GM21526 (cell line): ENCODE data around the gene GRAMD4.

Source experiments
- ATAC-seq: cut with Tn5 transposase; IDR thresholded peaks from one replicate; pipeline ENCODE4 v1.9.1; 2021; ENCODE audit warnings: moderate library complexity; ENCODE audit not compliant: unreplicated experiment, low FRiP score

GRAMD4 gene

DNA sequence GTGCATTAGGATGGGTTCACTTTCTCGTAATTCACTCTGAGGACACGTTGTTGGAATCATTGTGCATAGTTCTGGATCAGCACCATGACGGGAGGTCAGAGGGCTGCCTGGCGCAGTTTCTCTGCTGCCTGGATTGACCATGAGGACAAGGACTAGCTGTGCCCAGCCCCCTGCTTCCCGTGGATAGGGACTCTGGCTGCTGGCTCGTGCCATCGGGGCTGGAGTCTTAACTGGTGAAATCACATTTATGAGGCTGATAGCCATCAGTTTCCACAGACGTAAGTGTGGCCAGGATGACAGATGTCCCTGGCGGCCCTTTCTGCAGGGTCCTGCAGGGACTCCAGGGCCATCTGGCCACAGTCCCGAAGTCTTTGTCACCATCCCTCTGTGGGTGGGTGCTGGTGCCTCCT lies 24.1 kb upstream of the GRAMD4 start:
- no peak for ATAC-seq

DNA sequence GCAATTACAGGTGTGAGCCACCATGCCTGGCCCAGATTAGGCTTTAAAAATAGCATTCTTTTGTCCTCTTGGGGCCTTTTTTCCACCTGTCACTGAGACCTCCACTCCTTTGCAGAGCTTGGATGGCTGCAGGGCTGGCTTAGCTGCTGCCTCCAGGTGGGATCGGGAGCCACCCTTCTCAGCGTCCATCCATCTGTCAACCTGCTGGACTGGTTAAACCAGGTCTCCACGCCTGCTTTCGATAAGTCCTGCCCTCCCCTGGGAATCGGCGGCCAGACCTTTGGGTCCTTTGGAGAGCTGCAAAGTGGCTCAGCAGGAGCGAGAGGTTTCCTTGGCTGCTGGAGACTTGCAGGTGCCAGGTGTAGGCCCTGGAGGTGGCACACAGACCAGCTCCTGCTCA lies 23.4 kb upstream of the GRAMD4 start:
- ATAC-seq: no peak

DNA sequence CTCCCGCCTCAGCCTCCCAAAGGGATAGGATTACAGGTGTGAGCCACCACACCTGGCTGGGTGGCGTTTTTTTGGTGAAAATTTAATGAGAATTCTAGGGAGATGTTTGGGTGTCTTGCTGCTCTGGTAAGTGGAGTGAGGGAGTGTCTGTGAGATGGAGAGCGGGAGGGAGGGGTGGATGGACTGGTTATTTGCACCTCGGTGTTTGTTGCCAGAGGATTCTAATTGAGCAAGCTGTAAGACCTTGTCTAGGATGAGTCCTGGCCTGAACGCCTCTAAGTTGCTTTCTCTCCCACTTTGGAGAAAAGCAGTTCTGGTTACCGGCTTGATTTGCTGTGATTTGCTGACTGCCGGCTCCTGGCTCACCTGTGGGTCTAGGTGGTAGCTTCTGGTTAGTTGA lies 22.0 kb upstream of the GRAMD4 start:
- no peak for ATAC-seq

DNA sequence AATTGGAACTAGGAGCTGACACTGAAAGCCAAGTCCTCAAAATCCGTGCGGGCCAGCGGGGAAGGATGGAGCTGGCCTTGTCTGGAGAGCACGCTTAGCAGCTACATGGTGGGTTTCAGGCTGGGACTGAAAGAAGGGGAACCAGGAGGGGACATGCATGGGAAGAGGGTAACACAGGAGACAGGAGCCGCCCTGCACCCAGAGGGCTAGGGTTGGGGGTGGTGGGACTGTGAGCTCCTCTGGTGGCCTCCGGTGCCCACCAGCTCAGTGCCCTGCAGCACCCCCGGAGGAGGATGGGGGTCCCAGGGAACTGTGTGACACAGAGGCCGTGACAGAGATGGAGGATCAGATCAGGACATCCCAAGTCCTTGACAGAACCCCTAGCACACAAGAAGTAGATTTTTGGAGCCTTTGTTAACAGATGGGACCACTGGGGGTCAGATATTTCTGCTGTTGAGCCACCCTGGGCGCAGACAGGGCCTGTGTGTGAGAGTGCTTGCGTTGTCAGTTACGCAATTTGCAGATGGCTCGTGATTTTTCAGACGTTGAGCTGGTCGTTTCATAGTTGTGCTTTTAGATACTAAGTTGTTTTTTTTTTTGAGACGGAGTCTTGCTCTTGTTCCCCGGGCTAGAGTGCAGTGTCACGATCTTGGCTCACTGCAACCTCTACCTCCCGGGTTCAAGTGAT lies 21.3 kb upstream of the GRAMD4 start:
- no peak for ATAC-seq

DNA sequence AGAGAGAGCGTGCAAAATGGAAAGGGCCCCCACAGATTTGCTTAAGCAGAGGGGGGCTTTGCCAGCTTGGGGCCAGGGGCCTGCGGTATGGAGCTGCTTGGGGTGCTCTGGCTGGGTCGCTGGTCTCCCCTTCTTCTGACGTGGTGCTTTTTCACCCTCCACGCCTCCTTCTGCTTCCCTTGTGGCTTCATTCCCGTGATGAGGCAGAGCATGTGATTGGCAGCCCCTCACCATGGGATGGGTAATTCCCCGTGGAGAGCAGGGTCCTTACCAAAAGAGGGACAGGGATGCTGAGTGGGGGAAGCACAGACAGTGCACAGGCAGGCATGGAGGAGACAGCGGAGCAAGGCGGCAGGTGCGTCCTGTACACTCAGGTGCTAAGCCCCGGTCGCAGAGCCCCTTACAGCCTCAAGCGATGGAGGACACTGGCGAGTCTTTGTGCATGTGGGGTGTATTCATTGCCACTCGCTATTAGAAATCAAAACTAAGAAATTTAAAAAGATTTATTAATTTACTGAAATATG lies 19.9 kb upstream of the GRAMD4 start:
- ATAC-seq: no peak

DNA sequence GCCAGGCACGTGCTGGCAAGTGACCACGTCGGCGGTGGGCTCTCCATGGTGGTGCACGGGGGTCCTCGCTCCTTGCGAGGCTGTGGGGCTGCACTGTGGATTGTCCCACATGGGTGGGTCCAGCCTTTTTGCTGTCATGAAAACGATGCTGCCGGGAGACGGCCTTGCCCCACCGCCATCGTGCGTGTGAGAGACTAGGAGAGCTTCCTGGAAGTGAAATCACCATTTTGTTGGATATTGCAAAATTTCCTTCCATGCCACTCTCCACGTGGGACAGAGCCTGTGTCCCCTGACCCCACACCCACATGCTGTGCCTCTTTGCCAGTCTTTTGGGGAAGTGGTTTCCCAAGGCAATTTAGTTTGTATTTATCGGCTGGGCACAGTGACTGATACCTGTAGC lies 18.2 kb upstream of the GRAMD4 start:
- ATAC-seq: no peak

DNA sequence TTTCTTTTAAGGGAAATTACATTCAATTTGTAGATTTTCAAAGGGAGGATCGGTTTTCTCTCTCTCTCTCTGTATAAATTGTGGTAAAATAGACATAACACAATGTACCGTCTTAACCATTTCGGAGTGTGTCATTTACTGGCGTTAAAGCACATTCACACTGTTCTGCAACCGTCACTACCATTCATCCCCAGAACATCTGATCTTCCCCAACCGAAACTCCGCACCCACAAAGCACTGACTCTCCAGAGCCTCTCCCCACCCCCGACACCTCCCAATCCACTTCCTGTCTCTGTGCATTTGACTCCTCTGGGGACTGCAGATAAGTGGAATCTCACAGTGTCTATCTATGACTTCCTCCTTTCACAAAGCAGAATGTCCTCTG lies 15.9 kb upstream of the GRAMD4 start:
- ATAC-seq: no peak

DNA sequence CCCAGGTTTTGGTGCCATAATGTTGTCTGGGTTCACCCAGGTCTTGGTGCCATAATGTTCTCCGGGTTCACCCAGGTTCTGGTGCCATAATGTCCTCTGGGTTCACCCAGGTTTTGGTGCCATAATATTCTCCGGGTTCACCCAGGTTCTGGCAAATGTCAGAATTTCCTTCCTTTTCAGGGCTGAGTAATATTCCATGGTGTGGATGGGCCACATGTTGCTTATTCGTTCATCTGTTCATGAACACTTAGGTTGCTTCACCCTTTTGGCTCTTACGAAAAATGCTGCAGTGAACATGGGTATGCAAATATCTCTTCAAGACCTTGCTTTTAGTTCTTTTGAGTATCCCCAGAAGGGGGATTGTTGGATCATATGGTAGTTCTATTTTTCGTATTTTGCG lies 15.1 kb upstream of the GRAMD4 start:
- no peak for ATAC-seq

DNA sequence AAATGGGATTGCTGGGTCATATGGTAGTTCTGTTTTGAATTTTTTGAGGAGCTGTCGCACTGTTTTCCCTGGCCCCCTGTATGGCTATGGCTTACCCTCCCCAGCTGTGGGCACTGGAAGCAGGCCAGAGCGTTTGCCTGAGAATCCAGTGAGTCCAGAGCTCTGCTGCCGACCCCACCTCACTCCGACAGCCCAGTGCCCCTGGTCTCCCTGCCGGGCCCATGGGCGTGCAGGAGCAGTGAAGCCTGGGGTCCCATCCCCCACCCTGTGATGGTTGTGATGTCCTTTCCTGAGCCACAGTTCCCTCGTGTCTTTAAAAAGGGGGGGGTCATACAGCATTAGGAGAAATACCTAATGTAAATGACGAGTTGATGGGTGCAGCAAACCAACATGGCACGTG lies 13.3 kb upstream of the GRAMD4 start:
- ATAC-seq: no peak

DNA sequence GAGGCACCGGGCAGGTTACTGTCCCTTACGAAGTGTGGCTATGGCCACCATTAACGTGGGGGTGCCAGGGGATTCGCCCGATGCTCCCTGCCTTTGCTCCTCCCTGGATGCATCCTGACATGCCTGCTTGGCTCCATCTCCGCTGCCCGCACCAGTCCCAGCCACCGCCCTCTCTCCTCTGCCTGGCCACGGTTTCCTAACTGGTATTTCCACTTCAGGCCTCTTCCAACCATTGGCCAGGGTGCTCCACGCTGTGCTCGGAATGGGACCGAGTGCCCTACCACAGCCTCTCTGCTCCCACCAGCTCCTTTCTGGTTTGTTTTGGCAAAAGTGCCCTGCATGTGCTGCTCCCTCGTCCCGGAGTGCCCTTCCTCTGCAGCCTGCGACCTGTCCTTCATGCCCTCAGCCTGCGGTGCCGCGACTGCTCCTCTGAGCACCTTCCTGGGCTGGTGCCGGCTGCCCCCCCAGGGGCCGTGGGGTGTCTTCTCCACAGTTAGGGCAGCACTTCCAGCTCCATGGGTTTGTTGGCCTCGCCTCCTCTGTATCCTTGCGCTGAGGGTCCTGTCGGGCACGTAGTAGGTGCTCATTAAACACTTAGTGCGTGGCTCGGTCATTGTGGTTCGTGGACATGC lies 12.6 kb upstream of the GRAMD4 start:
- ATAC-seq: no peak

DNA sequence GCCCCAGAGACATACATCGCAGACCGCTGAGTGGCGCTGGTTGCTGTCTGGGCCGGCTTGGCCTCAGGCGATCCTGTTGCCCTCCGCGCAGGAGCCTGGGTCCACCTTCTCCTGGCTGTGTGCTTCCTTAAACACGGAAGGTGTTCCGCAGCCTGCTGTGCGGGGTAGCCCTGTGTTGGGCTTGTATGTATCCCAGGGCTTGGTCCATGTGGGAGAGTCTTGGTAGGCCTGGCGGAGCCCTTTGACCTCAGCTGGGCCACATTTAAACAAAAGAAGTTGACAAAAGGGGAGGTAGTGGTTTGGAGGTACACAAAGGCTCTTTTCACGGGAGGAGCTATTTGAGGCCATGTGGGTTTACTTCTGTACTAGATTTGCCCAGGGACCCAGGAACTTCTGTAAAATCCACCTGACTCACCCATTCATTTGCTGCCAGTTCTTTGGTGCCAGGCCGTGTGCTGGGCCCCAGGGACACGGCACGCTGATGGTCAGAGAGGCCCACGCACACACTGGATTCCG lies 11.0 kb upstream of the GRAMD4 start:
- no peak for ATAC-seq

DNA sequence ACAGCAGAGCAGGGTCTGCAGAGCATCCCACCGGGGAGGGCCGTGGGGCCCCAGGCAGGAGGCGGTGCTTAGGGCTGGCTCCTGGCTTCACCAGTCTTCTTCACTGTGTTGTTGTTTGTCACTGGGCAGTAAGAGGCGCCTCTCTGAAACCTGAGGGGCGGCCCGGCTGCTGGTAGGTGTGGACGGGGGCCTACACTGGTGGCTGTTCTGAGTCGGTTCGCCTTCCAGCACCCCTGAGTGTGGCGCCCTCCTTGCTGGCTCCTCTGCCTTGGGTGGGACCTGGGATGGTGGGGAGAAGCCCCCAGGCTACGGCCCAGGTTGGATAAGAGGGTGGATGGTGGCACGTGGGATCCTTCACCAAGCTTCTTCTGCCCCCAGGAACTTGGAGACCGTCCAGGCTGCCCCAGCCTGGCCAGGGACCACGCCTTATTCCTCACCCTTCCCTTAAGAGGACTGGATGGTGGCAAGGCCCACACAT lies 10.4 kb upstream of the GRAMD4 start:
- no peak for ATAC-seq

DNA sequence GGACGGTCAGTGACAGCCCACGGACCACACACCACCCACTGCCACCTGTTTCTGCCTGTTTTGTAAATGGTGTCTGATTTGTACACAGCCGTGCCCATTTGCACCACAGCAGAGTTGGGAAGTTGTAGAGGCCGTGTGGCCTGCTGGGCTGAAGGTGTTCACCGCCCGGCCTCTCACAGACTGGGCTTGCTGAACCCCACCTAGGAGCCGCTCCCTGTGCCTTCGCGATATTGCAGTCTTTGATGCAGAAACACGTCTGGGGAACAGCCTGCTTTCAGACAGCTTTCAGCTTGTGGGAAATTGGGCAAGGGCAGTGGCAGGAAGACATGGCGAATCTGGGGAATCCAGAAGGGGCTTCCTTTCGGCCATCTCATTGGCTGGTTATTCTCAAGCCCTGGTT lies 9.8 kb upstream of the GRAMD4 start:
- ATAC-seq: no peak

DNA sequence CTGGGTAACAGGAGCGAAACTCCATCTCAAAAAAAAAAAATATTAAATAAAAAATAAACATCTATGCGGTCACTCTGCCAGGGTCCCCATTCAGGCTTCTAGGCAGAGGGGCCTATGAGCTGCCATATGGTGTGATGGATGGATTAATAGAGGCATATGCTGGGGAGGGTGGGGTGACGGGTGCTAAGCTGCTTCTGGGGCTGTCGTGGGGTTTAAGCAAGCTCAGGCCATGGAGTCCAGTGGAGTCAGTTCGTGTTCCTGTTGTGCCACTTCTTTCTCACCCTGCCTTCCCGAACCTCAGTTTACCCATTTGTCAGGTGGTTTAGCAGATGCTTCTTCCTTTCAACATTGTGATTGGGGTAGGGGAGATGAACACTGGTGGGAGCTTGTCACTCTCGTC lies 9.0 kb upstream of the GRAMD4 start:
- ATAC-seq: no peak

DNA sequence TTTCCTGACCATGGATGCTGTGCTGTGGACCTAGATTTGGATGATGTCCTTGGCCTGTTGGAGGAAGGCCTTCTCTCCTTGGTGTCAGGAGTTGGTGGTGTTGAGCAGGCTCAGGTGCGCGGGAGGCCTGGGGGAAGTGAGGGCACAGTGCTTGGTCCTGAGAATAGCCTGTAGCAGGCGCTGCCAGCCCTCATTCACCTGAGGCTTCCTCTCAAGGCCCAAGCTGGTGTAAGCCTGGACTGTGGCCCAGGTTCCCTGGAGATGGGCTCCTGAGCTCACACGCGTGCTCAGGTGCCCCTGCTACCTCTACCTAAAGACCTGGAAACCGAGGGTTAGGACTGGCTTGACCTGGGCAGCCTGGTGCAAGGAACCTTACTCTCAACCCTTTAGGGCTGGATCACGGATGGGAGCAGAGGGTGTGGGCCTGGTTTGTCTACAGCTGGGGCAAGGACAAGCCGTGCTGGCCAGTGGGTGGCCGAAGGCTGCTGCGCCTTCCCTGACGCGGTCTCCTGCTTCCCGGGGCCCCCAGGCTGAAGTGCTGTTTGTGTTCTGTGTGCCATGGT lies 7.8 kb upstream of the GRAMD4 start:
- no peak for ATAC-seq

DNA sequence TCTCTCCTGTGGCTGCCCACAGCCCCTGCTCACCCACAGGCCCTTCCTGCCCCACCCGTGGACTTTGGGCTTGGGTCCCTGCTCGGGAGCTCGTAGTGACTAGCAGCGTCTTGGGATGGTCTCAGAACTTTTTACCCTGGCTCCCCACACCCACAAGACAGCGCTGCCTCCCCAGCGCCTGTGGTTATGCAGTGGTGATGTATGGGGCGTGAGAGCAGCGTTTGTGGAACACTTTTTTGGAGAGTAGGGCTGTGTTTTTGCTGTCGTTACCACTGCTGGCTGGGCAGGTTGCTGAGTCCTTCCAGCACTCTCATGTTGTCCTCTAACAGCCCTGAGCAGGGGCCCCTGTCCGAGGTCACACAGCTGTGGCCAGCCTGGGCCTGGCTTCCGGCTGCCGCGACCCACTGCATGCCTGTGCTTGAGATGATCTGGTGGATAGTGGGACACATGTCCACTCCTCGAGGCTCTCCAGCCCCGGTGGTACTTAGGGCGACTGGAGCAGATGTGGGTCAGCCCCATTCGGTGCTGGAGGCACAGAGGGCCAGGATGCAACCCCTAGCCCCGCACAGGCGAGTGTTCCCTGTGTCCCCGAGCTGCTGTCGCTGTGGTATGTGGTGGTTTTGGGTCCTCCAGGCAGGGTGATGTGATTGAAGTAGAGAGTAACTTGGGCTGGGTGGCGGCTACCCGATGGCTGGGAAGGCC lies 7.1 kb upstream of the GRAMD4 start:
- no peak for ATAC-seq

DNA sequence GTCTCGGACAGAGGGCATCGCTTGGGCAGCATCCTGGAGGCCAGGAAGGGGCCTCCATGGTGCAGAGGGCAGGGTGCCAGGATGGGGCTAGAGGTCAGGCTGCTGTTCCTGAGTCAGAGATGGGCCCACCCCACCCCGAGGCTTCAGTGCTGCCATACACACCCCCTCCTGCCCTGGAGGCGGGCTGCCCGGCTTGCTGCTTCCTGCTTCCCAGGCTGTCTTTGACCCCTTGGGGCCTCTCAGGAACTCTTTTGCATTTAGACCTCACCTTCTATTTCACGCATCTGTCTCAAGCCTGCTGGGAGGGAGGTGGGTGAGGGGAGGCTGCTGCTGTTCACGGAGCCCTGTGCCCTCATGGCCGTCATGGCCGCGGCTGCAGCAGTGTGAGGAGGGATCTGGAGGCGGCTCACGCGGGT lies 6.6 kb upstream of the GRAMD4 start:
- ATAC-seq: no peak

DNA sequence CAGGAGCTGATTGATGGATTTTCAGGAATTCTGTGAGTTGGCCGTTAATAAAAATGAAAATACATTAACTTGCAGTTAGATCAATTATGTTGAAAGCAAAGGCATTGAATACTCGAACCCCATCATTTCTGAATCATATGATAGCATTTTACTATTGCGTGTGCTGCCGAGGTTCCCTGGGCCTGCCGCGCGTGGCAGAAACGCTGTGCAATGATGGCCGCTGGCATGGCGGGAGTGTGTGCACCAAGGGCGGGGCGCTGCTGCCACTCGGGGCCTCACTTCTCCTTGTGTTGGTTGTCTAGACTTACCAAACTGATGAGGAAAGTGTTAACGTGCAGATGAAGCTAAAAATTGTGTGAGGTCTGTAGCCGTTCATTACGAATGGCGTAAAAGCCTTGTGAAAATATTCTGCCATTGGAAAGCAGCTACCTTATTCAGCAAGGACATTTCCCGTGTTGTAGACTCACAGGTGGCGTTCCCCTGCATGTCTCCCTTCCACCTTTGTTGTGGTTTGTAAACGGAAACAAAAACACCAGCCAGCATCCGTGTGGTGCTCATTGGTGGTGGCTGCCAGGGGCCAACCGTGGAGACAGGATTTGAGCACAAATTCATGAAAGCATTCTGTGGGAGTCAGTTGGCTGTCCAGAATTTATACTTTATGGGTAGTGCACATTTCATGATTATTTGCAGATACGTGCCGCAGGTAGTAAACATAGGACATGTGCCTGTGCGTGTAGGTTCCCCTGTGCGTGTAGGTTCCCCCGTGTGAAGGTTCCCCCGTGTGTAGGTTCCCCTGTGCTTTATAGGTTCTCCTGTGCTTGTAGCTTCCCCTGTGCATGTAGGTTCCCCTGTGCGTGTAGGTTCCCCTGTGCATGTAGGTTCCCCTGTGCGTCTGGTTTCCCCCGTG lies 5.9 kb upstream of the GRAMD4 start:
- ATAC-seq: no peak

DNA sequence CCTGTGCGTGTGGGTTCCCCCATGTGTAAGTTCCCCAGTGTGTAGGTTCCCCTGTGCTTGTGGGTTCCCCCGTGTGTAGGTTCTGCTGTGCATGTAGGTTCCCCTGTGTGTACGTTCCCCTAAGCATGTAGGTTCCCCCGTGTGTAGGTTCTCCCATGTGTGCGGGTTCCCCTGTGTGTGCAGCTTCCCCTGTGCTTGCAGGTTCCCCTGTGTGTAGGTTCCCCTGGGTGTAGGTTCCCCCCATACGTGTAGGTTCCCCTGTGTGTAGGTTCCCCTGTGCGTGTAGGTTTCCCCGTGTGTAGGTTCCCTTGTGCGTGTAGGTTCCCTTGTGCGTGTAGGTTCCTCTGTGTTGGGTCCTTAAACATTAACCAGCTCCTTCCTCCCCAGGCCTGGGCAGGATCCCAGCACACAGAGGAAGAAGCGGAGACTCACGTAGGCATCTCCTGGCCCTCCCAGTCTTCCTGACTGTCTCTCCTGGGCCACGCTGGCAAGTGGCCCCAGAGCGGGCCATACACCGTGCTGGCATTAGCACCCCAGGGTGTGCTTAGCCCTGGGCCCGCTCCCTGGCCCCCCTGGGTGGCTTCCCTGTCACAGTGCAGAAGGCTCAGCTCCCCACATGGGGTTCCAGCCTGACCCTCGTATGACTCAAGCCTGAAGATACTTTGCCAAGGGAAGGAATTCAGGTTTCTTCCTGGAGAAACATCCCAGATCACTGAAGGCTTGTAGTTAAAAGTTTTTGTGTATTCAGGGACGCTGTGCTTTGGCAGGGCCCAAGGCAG lies 2.8 kb upstream of the GRAMD4 start:
- ATAC-seq: no peak
